Measurements from ENCODE around the gene NMU.
"Not testable (repeated sequence)": the region's sequence is repeated elsewhere in the genome, so short reads cannot be mapped to it uniquely, and the experiment has no call there.

Gene NMU, protein sequence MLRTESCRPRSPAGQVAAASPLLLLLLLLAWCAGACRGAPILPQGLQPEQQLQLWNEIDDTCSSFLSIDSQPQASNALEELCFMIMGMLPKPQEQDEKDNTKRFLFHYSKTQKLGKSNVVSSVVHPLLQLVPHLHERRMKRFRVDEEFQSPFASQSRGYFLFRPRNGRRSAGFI

DNA sequence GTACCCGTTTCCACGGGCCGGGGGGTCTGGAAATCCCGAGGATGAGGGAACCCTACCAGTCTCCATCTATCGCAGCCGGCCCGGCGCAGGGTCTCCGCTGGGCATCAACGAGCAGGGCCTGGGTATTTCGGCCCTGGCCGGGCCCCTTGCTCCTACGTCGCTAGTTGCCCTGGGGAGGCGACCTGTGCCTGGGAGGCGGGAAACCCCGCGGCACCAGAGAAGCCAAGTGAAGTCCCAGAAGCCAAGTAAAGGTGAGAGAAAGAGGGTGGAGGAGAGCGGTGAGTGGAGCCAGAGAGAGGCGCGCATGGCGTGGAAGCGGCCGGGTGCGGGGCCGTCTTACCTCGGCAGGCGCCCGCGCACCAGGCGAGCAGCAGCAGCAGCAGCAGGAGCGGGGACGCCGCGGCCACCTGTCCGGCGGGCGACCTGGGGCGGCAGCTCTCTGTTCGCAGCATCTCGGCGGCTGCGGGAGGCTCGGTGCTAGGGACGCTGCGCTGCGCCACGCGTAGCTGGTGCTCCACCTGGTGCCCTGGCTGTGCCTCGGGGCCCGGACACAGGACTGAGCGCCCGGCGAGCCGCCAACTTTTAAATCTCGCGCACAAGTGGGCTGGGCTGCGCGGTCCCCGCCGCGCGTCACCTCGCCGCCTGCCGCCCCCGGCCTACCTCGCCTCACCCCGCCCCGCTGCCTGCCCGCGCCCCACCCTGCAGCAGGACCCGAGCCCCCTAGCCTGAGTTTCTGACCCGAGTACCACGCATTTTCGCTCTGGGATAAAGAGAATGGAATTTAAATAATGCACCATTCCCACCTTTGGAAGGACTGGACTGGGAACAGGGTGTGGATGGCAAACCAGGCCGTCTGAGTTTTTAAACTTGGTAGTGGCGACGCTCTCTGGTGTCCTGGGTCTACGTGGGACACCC lies at the start of gene NMU:
TSS of gene NMU (minus strand) at position 558 of the 915 bp plus-strand sequence. CDS start at position 452, 106 bp downstream.
- DNase-seq (ENCODE audit: low read depth, low spot score) = no peak

DNA sequence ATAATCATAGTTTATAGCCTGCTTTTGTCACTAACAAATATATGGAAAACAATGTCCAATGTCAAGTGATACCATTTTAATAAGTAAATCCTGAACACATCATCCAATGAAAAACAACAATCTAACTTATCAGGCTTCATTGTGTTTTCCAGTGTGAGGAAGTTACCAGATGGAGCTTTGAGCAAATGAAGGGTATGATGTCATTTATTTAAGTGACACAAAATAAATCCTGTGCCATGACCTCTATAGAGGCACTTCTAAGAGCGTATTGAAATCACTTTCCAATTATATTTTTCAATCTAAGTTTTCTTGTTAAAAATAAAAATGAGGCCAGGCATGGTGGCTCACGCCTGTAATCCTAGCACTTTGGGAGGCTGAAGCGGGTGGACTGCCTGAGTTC lies 48.2 kb upstream of the NMU start:
- no peak for DNase-seq (ENCODE audit: low read depth, low spot score)

DNA sequence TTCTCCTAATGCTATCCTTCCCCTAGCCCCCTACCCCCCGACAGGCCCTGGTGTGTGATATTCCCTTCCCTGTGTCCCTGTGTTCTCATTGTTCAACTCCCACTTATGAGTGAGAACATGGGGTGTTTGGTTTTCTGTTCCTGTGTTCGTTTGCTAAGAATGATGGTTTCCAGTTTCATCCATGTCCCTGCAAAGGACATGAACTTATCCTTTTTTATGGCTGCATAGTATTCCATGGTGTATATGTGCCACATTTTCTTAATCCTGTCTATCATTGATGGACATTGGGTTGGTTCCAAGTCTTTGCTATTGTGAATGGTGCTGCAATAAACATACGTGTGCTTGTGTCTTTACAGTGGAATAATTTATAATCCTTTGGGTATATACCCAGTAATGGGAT lies 46.7 kb upstream of the NMU start:
- not testable (repeated sequence) for DNase-seq (ENCODE audit: low read depth, low spot score)

DNA sequence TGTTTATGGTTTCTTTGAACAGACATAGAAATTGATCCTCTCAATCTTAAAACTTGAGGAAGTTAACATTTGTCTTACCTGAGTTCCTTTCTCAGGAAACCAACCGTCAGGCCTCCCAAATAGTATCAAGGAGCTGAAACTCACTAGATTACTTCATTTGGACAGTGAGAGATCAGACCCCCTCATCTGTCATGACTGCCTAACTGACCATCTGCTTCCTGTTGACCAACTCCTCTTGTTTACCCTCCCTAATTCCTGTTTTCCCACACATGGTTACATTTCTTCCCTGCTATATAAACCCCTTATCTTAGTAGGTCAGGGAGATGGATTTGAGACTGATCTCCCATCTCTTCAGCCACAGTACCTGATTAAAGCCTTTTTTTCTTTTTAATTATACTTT lies 46.2 kb upstream of the NMU start:
- no peak for DNase-seq (ENCODE audit: low read depth, low spot score)

DNA sequence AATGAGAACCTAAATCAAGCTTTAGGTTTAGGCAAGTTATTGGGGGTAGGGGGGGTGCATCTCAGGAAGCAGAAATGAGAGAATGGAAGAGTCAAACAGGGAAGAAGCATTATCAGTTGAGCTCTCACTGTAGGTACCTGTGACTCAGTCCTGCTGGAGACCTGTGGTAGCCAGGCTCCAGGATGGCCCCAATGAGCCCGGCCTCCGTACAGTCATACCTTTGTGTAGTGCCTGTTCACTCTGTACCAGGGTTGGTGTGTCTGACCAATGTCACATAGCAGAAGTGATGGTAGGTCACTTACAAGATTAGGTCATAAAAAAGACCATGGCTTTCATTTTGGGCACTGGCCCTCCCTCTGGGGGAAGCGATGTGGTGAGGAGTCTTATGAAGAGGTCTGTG lies 45.3 kb upstream of the NMU start:
- no peak for DNase-seq (ENCODE audit: low read depth, low spot score)

DNA sequence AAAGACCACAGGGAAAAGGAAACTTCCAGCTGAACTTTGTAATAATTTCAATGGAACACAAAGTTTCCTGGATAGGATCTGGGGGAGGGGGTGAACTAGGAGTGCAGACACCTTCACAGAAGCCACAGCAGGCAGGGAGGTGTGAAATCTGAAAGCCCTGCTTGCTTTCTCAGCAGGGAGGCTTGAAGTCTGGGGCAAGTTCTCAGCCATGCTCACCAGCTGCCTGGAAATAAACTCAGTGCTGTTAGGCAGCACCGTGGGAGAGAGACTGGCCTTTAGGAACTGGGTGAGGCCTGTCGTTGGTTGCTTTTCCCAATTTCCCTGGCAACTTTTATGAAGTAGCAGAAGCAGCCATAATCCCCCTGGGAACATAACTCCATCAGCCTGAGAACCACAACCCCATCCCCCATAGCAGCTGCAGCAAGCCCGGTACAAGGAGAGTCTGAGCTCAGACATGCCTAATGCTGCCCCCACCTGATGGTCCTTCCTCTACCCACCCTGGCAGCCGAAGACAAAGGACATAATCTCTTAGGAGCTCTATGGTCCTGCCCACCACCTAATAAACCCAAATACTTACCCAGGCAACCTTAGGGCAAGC lies 39.2 kb upstream of the NMU start:
- DNase-seq (ENCODE audit: low read depth, low spot score) = no peak

DNA sequence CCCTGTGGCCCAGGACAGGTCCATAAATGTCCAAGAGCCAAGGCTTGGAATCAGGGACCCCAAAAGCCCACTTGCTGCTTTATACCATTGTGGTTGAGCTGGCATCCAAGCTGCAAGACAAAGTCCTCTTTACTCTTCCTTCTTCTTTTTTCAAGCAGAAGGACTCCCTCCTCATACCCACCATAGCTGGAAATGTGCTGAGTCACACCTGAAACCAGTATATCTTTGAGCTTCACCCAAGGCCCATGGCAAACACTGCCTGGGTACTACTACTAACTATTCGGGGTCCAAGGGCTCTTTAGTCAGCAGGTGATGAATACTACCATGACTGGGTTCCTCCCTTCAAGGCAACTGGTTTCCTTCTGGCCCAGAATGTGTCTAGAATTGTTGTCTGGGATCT lies 37.3 kb upstream of the NMU start:
- DNase-seq (ENCODE audit: low read depth, low spot score) = no peak

DNA sequence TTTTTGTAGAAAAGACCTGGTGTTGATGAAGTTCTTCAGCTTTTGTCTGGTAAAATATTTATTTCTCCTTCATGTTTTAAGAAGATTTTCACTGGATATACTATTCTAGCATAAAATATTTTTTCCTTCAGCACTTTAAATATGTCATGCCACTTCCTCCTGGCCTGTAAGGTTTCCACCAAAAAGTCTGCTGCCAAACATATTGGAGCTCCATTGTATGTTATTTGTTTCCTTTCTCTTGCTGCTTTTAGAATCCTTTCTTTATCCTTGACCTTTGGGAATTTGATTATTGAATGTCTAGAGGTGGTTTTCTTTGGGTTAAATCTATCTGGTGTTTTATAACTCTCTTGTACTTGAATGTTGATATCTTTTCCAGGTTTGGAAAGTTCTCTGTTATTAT lies 35.6 kb upstream of the NMU start:
- DNase-seq (ENCODE audit: low read depth, low spot score) = no peak

DNA sequence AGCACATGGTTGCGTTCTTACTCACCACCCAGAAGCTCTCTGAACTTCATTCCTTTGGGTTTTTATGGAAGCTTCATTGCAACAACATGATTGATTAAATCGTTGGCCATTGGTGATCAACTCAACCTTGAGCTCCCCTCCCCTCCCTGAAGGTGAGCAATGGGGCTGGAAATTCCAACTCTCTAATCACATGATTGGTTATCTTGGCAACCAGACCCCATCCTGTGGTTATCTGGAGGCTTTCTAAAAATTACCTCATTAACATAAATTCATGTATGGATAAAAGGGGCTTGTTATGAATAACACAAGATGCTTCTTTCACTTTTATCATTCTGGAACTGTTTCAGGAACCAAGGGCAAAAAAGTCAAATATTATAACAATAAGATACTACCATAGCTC lies 34.6 kb upstream of the NMU start:
- no peak for DNase-seq (ENCODE audit: low read depth, low spot score)

DNA sequence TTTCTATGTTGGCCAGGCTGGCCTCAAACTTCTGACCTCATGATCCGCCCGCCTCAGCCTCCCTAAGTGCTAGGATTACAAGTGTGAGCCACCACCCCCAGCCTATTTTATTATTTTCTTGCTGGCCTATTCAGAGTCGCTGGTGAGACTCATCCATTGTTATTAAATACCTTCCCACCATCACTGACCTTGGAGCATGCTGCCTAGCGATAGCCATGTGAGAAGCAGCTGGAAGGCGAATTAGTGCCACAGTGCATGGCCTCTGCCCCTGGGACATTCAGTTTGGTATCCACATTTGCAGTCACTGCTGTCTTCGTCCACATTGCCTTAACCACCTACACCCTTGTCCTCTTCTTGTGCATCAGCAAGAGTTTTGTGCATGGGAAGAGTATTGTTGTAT lies 32.4 kb upstream of the NMU start:
- no peak for DNase-seq (ENCODE audit: low read depth, low spot score)

DNA sequence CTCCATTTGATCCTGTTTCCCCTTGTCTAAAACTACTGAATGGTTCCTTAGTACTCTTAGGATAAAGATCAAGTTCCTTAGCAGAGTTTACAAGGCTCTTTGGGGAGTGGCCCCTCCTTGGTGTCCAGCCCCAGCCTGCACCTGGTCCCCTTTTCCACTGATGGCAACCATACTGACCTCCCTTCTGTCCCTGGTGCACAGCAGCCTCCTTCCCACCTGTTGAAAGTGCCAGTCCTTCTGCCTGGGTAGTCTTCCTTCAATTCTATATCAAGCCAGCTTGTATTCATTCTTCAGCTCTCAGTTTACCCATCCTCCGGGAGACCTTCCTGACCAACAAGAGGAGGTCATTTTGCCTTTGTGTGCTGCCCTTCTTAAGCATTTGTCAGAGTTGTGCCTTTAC lies 30.4 kb upstream of the NMU start:
- DNase-seq (ENCODE audit: low read depth, low spot score) = no peak

DNA sequence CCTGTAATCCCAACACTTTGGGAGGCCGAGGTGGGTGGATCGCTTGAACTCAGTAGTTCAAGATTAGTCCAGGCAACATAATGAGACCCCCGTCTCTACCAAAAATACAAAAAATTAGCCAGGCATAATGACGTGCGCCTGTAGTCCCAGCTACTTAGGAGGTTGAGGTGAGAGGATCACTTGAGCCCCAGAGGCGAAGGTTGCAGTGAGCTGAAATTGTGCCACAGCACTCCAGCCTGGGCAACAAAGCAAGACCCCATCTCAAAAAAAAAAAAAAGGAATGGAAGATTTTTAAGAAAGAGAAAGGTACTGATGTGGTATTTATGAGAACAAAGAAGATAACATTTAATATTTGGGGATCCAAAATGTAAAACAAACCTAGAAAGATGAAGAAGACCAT lies 27.0 kb upstream of the NMU start:
- no peak for DNase-seq (ENCODE audit: low read depth, low spot score)

DNA sequence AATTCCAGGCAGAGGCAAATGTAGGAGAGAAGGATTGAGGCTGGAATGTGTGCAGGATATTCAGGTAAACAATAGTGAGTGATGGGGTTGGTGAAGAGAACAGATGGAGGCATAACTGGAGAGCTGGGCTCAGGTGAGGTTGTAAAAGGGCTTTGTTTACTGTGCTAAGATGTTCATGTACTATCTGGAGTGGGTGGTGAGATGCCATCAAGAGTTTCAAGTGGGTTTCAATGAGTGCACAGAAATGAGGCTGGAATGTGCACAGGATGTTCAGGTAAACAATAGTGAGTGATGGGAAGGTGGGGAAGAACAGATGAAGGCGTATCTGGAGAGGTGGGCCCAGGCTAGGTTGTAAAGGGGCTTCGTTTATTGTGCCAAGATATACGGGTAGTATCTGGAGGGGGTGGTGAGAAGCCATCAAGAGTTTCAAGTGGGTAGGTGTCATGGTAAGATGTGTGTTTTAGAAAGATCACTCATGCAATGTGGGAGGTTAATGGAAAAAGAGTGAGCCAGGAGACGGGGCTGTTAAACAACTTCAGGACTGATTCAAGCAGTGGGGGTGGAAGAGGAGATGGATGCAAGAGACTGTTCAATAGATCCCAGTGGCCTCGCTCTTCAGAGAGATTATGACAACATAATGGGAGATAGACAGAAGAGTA lies 25.4 kb upstream of the NMU start:
- DNase-seq (ENCODE audit: low read depth, low spot score) = no peak

DNA sequence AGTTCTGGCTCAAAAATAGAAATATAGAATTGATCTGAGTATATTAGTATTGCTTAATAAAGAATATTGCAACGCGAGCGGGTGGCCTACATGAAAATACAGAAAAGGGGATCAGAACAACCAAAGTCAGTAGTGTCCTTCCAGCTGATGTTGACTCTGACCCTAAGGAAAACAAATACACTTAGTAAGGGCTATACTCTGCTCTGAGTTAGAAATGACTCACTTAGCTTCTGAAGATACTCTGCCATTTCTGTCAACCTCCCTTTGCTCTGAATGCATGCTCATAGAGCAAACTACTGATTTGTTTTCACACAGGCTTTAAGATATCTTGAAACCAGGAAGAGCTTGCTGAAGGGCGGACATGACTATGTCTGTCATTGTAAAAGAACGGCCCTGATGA lies 22.6 kb upstream of the NMU start:
- no peak for DNase-seq (ENCODE audit: low read depth, low spot score)

DNA sequence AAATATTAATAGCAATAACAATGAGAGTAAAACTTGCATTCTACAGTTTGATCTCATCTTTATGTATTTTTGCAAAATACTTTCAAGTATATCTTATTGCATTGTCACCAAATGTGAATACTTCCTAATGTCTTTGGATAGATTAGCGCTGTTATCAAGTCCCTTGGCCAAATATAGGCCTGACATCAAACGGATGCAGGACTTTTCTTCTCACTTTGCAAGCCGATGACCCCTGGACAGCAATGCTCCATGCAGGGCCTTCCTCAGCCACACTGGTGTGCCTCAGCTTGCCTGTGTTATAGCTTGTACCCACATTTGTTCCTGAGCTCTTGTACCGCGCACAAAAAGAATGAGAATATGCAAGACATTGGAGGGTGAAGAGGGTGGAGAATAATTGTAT lies 18.0 kb upstream of the NMU start:
- DNase-seq (ENCODE audit: low read depth, low spot score) = no peak

DNA sequence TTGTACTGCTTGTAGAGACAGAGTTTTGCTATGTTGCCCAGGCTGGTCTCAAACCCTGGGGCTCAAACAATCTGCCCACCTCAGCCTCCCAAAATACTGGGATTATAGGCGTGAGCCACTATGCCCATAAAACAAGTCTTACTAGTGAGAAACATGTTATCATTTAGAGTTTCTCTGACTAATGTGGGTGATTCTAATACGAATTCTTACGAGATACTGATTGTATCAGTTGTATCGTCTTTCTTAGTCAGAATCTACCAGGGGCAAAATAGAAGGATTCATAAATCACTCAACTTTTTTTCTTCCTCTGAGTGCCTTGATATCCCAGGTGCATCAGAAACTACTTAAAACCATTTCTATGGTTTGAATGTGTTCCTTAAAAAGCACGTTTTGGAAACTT lies 14.4 kb upstream of the NMU start:
- no peak for DNase-seq (ENCODE audit: low read depth, low spot score)

DNA sequence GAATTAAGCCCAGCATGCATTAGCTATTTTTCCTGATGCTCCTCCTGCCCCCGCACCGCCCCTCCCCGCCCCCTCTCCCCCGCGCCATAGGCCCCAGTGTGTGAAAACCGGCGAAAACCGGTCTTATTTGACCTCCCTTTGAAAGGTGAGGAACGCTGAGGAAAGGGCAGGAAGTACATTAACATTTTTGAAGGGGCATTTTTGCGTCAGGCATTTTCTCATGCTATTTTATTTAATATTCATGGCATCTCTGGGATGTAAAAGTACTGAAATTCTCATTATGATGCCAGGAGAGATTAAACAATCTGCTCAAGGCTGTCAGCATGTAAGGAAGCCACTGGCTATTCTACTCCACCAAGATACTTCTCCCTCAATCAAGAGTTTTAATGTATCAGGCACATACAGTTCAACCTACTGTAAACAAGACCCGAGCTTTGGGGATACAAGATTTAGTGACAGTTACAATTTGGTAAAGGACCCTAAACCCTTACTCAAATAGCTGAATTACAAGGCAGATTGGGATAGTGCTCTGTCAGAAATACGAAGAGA lies 1.2 kb upstream of the NMU start:
- DNase-seq (ENCODE audit: low read depth, low spot score) = no peak

DNA sequence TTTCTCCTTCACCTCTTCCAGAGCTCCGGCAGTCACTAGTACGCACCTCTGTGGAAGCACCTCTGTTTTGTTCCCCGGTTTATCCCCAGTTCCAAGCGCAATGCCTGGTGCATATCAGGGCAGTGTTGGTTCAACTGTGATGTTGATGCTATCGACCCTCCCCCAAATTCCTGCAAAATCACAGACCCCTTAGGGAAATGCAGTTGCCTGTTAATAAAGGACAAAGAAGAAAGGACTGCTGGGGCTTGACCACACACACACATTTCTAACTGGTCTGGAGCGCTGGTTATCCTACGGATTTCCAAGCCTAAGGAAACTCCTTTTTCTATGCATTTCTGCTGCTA lies 530 bp upstream of the NMU start:
- DNase-seq (ENCODE audit: low read depth, low spot score) = no peak

DNA sequence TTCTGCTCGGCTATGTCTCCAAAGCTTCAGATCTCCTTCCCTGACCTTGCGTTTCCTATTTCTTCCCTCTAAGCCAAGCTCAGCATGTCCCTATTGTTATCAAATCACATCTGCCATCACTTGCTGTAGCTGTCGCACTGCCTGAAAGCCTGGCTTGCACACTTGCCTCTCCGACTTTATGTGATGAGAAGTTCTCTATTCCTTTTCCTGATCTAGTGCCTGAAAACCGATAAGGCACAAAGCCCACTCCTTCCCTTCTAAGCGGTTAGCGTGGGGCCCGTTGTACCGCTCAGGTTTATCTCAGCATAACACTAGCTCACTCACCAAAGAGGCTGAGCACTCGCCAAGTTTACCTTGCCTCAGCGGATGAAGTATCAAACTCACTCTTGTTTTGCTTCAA lies 816 bp downstream of the NMU start:
- no peak for DNase-seq (ENCODE audit: low read depth, low spot score)

DNA sequence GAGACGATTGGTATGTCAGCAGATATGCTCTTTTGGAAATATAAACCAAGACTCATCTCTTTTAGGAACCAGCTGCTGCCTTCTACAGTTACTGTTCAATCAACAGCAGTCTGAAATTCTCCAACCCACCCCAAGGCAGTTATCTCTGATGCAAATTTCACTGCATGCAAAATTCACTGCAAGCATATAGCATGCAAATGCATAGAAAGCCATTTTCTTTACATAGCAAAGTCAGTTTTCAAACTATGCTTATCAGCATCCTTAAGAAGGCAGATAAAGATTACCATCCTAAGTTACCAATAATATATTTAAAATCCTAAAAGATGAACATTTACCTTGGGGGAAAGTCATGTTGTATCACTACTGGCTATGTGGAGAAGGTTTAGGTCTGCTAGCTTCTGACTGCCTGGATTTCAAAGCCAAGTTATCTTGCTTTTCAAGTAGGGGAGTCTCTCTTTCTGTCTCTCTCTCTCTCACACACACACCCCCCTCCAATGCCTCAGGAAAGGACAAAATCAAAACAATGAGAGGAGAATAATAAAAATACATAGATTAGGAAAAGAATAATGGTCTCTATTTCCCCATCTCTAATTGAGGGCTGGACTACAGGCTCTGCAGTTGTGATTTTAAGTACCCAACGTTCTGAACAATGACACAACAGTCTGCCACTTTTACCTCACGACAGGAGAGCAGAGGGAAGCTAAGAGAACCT lies 1.5 kb downstream of the NMU start:
- no peak for DNase-seq (ENCODE audit: low read depth, low spot score)

DNA sequence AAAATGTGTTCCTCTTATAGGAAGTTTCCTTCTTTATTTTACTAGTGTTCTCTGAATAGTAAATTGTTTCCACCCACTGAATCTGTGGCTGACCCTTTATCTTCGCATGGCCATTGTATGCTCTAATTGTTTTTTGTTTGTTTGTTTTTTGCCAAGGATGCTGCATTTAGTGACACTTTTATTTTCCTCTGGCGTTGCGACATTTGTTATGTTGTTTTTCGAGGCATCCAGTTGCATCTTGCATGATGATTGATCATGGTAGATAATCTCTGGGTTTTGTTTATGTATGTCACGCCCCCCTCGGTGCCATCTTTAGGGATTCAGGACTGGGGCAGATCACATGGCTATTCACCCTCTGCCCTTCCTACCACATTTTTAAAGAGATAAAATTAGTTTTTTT lies 2.2 kb downstream of the NMU start:
- no peak for DNase-seq (ENCODE audit: low read depth, low spot score)

DNA sequence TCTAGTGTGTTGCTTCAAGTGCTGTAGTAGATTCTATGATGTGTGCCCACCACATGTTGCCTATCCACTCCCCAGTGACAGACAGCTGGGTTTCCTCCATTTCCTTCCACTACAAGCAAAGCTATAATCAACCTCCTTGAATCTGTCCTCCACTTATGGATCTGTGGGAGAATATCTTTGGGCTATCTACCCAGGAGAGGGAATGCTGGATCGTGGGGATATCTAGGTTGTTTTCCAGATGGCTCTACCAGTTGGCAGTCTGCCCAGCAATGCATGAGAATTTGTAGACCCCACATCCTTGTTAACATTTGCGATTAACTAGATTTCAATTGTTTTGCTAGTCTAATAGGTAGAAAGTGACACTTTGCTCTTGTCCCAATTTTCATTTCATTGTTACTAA lies 10.3 kb downstream of the NMU start:
- no peak for DNase-seq (ENCODE audit: low read depth, low spot score)

All from activated CD4-positive, CD25-positive, alpha-beta regulatory T cell treated with anti-CD3 and anti-CD28 coated beads, Interleukin-2, amount 50 U/mL, for 16 hours (primary cell).